Measurements from ENCODE around the gene KLHL25.
"Not testable (repeated sequence)": the region's sequence is repeated elsewhere in the genome, so short reads cannot be mapped to it uniquely, and the experiment has no call there.

KLHL25 gene

GRCh38 chr15:85810075-85810474, 15.3 kb upstream of the KLHL25 start:
- no peak overlapping the region for H3K4me3 ChIP-seq (ENCODE audit: severe bottlenecking)

DNA sequence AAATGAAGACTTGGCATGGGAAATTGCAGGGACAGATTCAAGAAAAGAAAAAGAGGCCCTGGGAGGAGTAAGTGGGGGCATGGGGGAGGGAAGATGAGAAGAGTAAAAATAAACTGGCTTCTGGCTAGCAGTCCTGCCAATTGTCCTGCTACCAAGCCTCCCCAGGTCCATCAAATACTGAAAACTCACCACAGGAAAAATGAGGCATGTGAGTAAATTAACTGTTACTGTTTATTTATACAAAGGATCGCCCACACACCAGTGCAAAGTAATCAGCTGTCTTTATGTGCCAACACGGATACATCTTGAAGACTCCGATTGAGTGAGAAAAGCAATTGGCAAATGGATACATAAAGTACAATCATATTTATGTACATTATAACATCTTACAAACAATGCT, 10.7 kb upstream of the KLHL25 start:
- no peaks in the 10 kb centered on the region for H3K27me3 ChIP-seq (ENCODE audit: insufficient read depth, poor library complexity, severe bottlenecking)
- no peak for ATAC-seq (ENCODE audit: low read depth)
- H3K9me3 ChIP-seq (ENCODE audit: severe bottlenecking), result no peaks in the 10 kb centered on the region
- no peak overlapping the region for H3K4me3 ChIP-seq (ENCODE audit: severe bottlenecking)
- H3K36me3 ChIP-seq (ENCODE audit: low read depth), result no peaks in the 10 kb centered on the region
- DNase-seq (ENCODE audit: low spot score), result no peak
- H3K27ac ChIP-seq (ENCODE audit: poor library complexity, severe bottlenecking), result no peak overlapping the region
- H3K4me1 ChIP-seq (ENCODE audit: insufficient read depth, poor library complexity, severe bottlenecking), result peaks cover 3% of the 10 kb centered on the region
- no peak for TF ChIP-seq CTCF (IDR thresholded peaks at IDR 0.05; ENCODE audit: poor library complexity, severe bottlenecking)

More at GRCh38 chr15:85810075-85810474, 15.3 kb upstream of the KLHL25 start:
- H3K27ac ChIP-seq (ENCODE audit: poor library complexity, severe bottlenecking), result no peak overlapping the region
- no peak for TF ChIP-seq CTCF (IDR thresholded peaks at IDR 0.05; ENCODE audit: poor library complexity, severe bottlenecking)
- no peaks in the 10 kb centered on the region for H3K27me3 ChIP-seq (ENCODE audit: insufficient read depth, poor library complexity, severe bottlenecking)
- no peaks in the 10 kb centered on the region for H3K36me3 ChIP-seq (ENCODE audit: low read depth)
- no peaks in the 10 kb centered on the region for H3K4me1 ChIP-seq (ENCODE audit: insufficient read depth, poor library complexity, severe bottlenecking)
- ATAC-seq (ENCODE audit: low read depth), result peak; percentile 53; the same call in 1 of the 3 replicates
- H3K9me3 ChIP-seq (ENCODE audit: severe bottlenecking), result no peaks in the 10 kb centered on the region
- no peak for DNase-seq (ENCODE audit: low spot score)

- ATAC-seq (ENCODE audit: low read depth) (no peak), DNase-seq (ENCODE audit: low spot score) (no peak)
- Histone ChIP-seq H3K9me3 (ENCODE audit: severe bottlenecking) (no peaks in the 10 kb centered on the region), H3K4me3 (ENCODE audit: severe bottlenecking) (no peak overlapping the region), H3K4me1 (ENCODE audit: insufficient read depth, poor library complexity, severe bottlenecking) (peaks cover 5% of the 10 kb centered on the region), H3K27me3 (ENCODE audit: insufficient read depth, poor library complexity, severe bottlenecking) (no peaks in the 10 kb centered on the region), H3K27ac (ENCODE audit: poor library complexity, severe bottlenecking) (no peak overlapping the region), H3K36me3 (ENCODE audit: low read depth) (no peaks in the 10 kb centered on the region)
- TF ChIP-seq CTCF (IDR thresholded peaks at IDR 0.05; ENCODE audit: poor library complexity, severe bottlenecking), result no peak
These were observed 9.9 kb upstream of the KLHL25 start for GRCh38 chr15:85804481-85805170.

DNA sequence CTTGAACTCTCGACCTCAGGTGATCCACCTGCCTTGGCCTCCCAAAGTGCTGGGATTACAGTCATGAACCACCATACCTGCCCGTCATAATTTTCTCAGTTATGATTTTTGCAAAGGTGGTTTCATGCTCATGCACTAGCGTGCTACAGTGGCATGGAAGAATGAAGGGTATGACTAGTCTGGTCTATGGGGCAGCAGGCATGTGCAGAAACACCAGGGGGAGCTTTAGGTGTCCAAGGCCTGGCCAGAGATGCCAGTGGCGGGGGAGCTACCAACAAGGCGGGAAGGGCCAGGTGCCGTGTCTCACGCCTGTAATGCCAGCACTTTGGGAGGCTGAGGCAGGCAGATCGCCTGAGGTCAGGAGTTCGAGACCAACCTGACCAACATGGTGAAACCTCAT, 7.9 kb upstream of the KLHL25 start:
- H3K27me3 ChIP-seq (ENCODE audit: insufficient read depth, poor library complexity, severe bottlenecking); H3K4me1 ChIP-seq (ENCODE audit: insufficient read depth, poor library complexity, severe bottlenecking); H3K9me3 ChIP-seq (ENCODE audit: severe bottlenecking); H3K4me3 ChIP-seq (ENCODE audit: severe bottlenecking); H3K27ac ChIP-seq (ENCODE audit: poor library complexity, severe bottlenecking); H3K36me3 ChIP-seq (ENCODE audit: low read depth); DNase-seq (ENCODE audit: low spot score); ATAC-seq (ENCODE audit: low read depth): not testable (repeated sequence)
- TF ChIP-seq CTCF (IDR thresholded peaks at IDR 0.05; ENCODE audit: poor library complexity, severe bottlenecking), result peak; percentile 33

DNA sequence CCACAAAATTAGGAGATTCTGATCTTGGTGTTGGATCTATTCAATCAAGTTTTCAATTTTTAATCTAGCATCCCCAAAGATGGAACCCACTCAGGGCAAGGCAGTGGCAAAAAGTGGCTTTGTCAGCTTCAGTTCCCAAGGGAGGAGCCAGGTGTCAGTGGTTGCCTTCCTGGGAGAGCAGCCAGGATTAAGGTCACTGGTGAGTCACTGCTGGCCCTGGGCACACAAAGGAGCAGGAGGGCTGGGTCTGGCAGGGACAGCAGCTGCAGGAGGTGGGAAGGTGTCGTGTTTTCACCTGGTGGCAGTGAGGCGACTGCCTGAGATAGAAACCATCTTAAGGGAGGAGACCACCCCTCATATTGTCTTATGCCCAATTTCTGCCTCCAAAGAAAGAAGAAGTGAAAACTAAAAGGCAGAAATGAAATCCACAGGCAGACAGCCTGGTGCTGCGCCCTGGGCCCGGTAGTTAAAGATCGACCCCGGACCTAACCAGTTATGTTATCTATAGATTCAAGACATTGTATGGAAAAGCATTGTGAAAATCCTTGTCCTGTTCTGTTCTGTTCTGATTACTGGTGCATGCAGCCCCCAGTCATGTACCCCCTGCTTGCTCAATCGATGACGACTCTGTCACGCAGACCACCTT, 5.9 kb upstream of the KLHL25 start:
- no peak for DNase-seq (ENCODE audit: low spot score)
- Histone ChIP-seq H3K9me3 (ENCODE audit: severe bottlenecking) (no peaks in the 10 kb centered on the region), H3K36me3 (ENCODE audit: low read depth) (no peaks in the 10 kb centered on the region), H3K27ac (ENCODE audit: poor library complexity, severe bottlenecking) (no peak overlapping the region), H3K27me3 (ENCODE audit: insufficient read depth, poor library complexity, severe bottlenecking) (no peaks in the 10 kb centered on the region), H3K4me3 (ENCODE audit: severe bottlenecking) (no peak overlapping the region), H3K4me1 (ENCODE audit: insufficient read depth, poor library complexity, severe bottlenecking) (peaks cover 5% of the 10 kb centered on the region)
- TF ChIP-seq CTCF (IDR thresholded peaks at IDR 0.05; ENCODE audit: poor library complexity, severe bottlenecking), result peak; percentile 65
- ATAC-seq (ENCODE audit: low read depth), result peak; percentile 95

GRCh38 chr15:85796371-85796770, 1.6 kb upstream of the KLHL25 start:
- H3K4me3 ChIP-seq (ENCODE audit: severe bottlenecking); H3K36me3 ChIP-seq (ENCODE audit: low read depth); DNase-seq (ENCODE audit: low spot score); H3K4me1 ChIP-seq (ENCODE audit: insufficient read depth, poor library complexity, severe bottlenecking); H3K27me3 ChIP-seq (ENCODE audit: insufficient read depth, poor library complexity, severe bottlenecking); H3K27ac ChIP-seq (ENCODE audit: poor library complexity, severe bottlenecking); H3K9me3 ChIP-seq (ENCODE audit: severe bottlenecking); ATAC-seq (ENCODE audit: low read depth): not testable (repeated sequence)
